GM18867 (cell line): ENCODE data around the gene PKNOX1.
"Not testable (repeated sequence)": the region's sequence is repeated elsewhere in the genome, so short reads cannot be mapped to it uniquely, and the experiment has no call there.

Experiments
- ATAC-seq: cut with Tn5 transposase; IDR thresholded peaks from one replicate; pipeline ENCODE4 v1.9.1; 2021; ENCODE audit warnings: mild to moderate bottlenecking, moderate library complexity; ENCODE audit not compliant: unreplicated experiment

The PKNOX1 gene

DNA sequence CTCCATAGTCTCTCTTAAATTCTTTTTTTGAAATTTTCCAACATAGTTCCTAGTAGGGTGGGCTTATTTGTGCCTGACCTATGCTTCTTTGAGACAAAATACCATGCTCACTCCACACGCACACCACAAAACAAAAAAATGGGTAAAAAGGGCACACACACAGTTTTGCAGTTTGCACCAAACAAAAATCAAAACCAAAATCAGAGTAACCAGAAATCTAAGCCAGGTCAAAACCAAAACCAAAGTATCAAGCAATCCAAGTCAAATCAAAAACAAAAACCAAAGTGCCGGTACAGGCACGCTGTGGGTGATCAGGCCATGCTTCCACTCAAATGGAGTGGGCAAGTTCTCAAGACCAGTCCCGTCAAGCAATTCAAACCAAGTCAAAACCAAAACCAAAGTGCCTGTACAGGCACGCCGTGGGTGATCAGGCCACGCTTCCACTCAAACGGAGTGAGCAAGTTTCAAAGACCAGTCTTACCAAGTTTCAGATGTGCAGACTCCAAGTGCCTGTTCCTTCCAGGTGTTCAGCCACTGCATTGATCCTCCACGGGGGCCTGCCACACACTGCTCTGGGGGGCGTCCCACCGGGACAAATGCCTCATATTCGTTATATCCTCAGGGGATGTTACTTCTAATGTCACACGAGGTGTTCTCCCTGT is 25.1 kb upstream of the PKNOX1 start:
- not testable (repeated sequence) for ATAC-seq

- not testable (repeated sequence) for ATAC-seq
Measured at GRCh38 chr21:42951193-42951592, 23.2 kb upstream of the PKNOX1 start.

DNA sequence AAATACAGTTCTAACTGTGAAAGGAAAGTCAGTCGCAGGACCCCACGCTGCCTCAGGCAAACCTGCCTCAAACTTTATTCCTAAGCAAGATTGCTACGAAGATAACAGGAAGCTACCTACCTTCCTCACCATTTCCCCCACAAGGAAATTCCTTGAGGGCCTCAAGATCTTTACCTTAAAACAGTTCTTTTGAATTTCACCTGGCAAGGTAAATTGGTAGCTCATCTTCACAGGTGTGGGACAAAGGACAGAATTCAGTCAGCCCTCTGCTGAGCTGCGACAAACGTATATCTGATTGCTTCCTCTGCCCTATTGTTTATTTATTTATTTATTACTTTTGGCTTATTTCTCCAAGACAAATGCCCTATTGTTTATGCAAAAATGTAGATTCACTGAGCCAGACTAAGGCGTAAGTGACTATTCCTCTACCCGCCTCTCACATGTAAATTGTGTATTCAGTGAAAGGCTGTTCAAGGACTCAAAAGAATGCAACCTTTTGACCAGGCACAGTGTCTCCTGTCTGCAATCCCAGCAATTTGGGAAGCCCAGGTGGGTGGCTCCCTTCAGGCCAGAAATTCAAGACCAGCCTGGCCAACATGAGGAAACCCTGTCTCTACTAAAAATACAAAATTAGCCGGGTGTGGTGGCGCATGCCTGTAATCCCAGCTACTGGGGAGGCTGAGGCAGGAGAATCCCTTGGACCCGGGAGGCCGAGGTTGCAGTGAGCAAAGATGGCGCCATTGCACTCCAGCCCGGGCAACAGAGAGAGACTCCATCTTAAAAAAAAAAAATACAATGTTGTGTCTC is 17.3 kb upstream of the PKNOX1 start:
- no peak for ATAC-seq

DNA sequence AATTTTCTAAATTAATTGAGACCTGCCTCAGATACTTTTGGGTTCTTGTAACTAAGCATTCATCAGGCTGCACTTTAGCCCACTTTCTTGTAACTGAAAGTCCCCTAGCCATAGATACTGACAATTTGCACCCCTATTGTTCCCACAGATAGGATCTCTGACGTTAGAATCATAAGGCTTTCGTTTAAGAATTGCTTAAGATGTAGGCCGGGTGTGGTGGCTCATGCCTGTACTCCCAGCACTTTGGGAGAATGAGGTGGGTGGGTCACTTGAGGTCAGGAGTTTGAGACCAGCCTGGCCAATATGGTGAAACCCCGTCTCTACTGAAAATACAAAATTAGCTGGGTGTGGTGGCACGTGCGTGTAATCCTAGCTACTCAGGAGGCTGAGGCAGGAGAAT is 16.2 kb upstream of the PKNOX1 start:
- not testable (repeated sequence) for ATAC-seq

GRCh38 chr21:42959728-42960127 is 14.6 kb upstream of the PKNOX1 start:
- no peak for ATAC-seq

- no peak for ATAC-seq
Measured at GRCh38 chr21:42962380-42963007, 11.9 kb upstream of the PKNOX1 start.

- ATAC-seq, result no peak
Measured at GRCh38 chr21:42964086-42964485, 10.3 kb upstream of the PKNOX1 start.

- ATAC-seq, result no peak
Measured at GRCh38 chr21:42964546-42965210, 9.7 kb upstream of the PKNOX1 start.

GRCh38 chr21:42965211-42965560 is 9.2 kb upstream of the PKNOX1 start:
- ATAC-seq, result no peak

DNA sequence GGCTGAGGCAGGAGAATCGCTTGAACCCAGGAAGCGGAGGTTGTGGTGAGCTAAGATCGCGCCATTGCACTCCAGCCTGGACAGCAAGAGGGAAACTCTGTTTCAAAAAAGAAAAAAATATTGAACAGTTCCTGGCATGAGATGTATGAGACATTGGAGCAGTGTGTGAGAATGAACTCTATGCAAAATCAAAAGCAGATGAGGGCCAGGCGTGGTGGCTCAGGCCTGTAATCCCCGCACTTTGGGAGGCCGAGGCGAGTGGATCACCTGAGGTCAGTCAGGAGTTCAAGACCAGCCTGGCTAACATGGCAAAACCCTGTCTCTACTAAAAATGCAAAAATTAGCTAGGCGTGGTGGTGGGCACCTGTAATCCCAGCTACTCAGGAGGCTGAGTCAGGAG is 6.7 kb upstream of the PKNOX1 start:
- not testable (repeated sequence) for ATAC-seq

- ATAC-seq, result no peak
Measured at GRCh38 chr21:42969193-42969600, 5.2 kb upstream of the PKNOX1 start.

- ATAC-seq, result no peak
Measured at GRCh38 chr21:42970946-42971653, 3.3 kb upstream of the PKNOX1 start.

DNA sequence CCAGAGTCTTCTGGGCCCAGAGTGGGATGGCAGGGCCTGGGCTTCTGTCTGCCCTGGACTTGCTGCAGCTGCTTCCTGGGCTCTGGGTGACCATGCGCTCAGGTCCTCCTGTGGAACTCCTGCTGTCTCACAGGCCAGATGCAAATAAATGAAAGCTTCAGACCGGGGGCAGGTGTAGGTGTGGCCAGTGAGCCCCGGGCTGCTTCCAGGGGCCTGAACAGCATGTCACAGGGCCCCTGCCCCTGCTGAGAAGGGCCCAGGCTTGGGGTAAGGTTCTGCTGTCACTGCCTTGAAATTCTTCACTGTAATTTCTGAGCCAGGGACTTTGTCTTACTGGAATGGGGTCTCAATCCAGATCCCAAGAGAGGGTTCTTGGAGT is 2.5 kb upstream of the PKNOX1 start:
- no peak for ATAC-seq

- no peak for ATAC-seq
Measured at GRCh38 chr21:42973309-42973990, 912 bp upstream of the PKNOX1 start.

DNA sequence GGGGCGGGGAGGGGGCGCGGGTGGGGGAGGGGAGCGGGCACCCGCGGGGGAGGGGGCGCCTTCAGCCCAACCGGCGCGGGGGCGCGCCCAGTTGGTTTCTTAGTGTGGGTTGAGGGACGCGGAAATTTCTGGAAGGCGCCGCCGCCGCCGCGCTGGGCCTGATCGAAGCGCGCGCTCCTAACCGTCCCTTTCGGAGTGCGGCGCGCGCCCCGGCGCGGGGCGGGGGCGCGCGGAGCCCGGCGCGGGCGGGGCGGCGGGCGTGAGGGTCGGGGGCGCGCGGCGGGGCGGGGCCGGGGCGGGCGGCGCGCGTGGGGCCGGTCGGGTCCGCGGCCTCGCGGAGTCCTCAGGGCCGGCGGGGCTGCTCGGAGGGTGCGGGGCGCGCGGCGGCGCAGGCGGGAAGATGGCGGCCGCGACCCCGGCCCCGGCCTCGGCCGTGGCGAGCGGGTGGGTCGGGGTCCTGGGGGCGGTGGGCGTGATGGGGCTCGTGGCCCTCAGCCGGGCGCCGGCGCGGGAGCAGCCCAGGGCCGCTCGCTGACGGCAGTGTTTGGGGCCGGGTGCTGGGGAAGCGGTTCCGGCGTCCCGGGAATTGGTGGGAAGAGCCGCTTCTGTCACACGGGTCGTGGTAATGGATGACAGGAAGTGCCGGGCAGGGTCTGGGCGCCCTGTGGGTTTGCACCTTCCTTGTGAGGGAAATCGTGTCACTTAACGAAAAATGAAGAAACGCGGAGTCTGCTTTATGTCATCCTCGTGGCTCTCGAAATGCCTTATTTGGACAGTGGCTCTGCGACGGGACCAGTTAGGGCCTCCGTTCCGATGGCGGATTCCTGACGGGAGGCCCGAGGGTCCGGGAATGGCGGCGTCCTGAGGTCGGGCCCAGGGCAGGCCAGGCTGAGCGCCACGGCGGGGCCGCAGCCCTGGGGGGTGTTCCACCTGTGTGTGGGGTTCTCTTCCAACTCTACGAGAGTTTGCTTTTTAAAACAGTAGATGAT is 764 bp downstream of the PKNOX1 start:
- peak; percentile 27 for ATAC-seq

GRCh38 chr21:42975886-42976608 is 1.7 kb downstream of the PKNOX1 start:
- ATAC-seq, result no peak

- ATAC-seq, result no peak
Measured at GRCh38 chr21:42980312-42981213, 6.2 kb downstream of the PKNOX1 start.

GRCh38 chr21:42981214-42981523 is 6.8 kb downstream of the PKNOX1 start:
- no peak for ATAC-seq
